Measurements from ENCODE around the gene TRERF1. TPM values are rescaled to one million over a fixed set of nuclear protein-coding genes. Genes with fewer than 3 reads are reported as not detected.

The TRERF1 gene
- total and polyA plus RNA-seq, 2 of the 4 experiments (the other 2 are of a cell fraction) = 6.3 to 9.9 TPM

GRCh38 chr6:42241915-42242314 is 209.8 kb downstream of the TRERF1 start:
- no peak for TF ChIP-seq NFE2L2 (IDR thresholded peaks at IDR 0.05; ENCODE audit: low read depth, low read length)
- TF ChIP-seq RFX5 (IDR thresholded peaks at IDR 0.05; ENCODE audit: low read depth, low read length) = no peak
- no peak for TF ChIP-seq BHLHE40 (IDR thresholded peaks at IDR 0.05; ENCODE audit: low read depth, low read length)
- TF ChIP-seq MAZ (IDR thresholded peaks at IDR 0.05; ENCODE audit: borderline replicate concordance, low read depth, low read length) = no peak
- TF ChIP-seq SMC3 (IDR thresholded peaks at IDR 0.05; ENCODE audit: low read depth, low read length) = no peak
- no peak for TF ChIP-seq USF2 (IDR thresholded peaks at IDR 0.05; ENCODE audit: low read depth, low read length)
- no peak for TF ChIP-seq CEBPB (IDR thresholded peaks at IDR 0.05; ENCODE audit: low read depth, low read length)
- TF ChIP-seq ELK1 (IDR thresholded peaks at IDR 0.05; ENCODE audit: borderline replicate concordance, low read depth, low read length) = no peak
- TF ChIP-seq MXI1 (IDR thresholded peaks at IDR 0.05; ENCODE audit: borderline replicate concordance, low read depth, low read length) = no peak
- no peak for TF ChIP-seq MAFK (IDR thresholded peaks at IDR 0.05; ENCODE audit: low read depth, low read length)
- no peak for TF ChIP-seq POLR2A (IDR thresholded peaks at IDR 0.05; ENCODE audit: low read depth, low read length)
- no peak for TF ChIP-seq RAD21 (IDR thresholded peaks at IDR 0.05; ENCODE audit: low read length)
- TF ChIP-seq FOS (IDR thresholded peaks at IDR 0.05; ENCODE audit: low read depth, low read length) = no peak
- no peak for TF ChIP-seq CHD1 (IDR thresholded peaks at IDR 0.05; ENCODE audit: low read depth, low read length)
- no peak for TF ChIP-seq RCOR1 (IDR thresholded peaks at IDR 0.05; ENCODE audit: insufficient replicate concordance, low read length)
- no peak overlapping the region for H2AFZ ChIP-seq (replicated peaks; ENCODE audit: low read length, poor library complexity)
- peaks cover 10% of the 10 kb centered on the region for H3K4me1 ChIP-seq (ENCODE audit: control insufficient read depth, insufficient read depth, low read length)
- intact Hi-C loops (cut with micrococcal nuclease) = no loop called here
- H3K56ac ChIP-seq (ENCODE audit: extremely low read depth, insufficient read depth, low read length) = no peak overlapping the region
- H3K14ac ChIP-seq (replicated peaks; ENCODE audit: low read depth, low read length) = no peak overlapping the region
- ChIA-PET POLR2A (ENCODE audit: unreplicated experiment) (no interaction called here), CTCF (interaction anchor here (0.6 kb wide), 1 partner anchor 133 kb away, joined by 8 read pairs; no protein-coding TSS in a partner anchor)
- peaks cover 9 to 12% of the 10 kb centered on the region in 2 experiments; a peak in 3 of 4 replicates for H3K79me1 ChIP-seq (ENCODE audit: low read depth in 1 of 2, low read length in 2 of 2)
- H4K5ac ChIP-seq (ENCODE audit: low read depth, low read length) = no peak overlapping the region
- H3K4me3 ChIP-seq (ENCODE audit: insufficient read depth, low read depth, low read length) = no peak overlapping the region
- no peak overlapping the region for H3K9ac ChIP-seq (ENCODE audit: low read depth, low read length)
- H2BK5ac ChIP-seq (ENCODE audit: low read depth, low read length, poor library complexity, severe bottlenecking) = no peak overlapping the region
- H3K9me3 ChIP-seq (ENCODE audit: control insufficient read depth, insufficient read depth, low read length) = no peaks in the 10 kb centered on the region
- no peak overlapping the region for H2BK15ac ChIP-seq (ENCODE audit: low read depth, low read length)
- no peak overlapping the region for H3K4me2 ChIP-seq (ENCODE audit: low read depth, low read length)
- ATAC-seq (ENCODE audit: low read depth) (no peak), DNase-seq (no peak)
- H4K91ac ChIP-seq (ENCODE audit: insufficient read depth, low read depth, low read length) = no peak overlapping the region
- no peak overlapping the region for H3K23ac ChIP-seq (ENCODE audit: low read depth, low read length)
- BruUV-seq (replicated peaks) = no TSS peak
- no peak overlapping the region for H2BK20ac ChIP-seq (ENCODE audit: low read depth, low read length)
- H3K27me3 ChIP-seq (ENCODE audit: control insufficient read depth, insufficient read depth, low read length) = no peaks in the 10 kb centered on the region
- in situ Hi-C loops (cut with MboI; ENCODE audit: low sequenced_read_pairs) = no loop called here
- no peak overlapping the region for H2BK120ac ChIP-seq (ENCODE audit: low read depth, low read length)
- no peak overlapping the region for H2AK5ac ChIP-seq (ENCODE audit: low read depth, low read length)
- no peak overlapping the region for H3K18ac ChIP-seq (ENCODE audit: low read depth, low read length)
- H3K27ac ChIP-seq (ENCODE audit: insufficient read depth, low read length) = no peak overlapping the region
- dilution Hi-C loops (cut with HindIII; ENCODE audit: low sequenced_read_pairs, unreplicated experiment) = no loop called here
- H2AK9ac ChIP-seq (replicated peaks; ENCODE audit: low read depth, low read length, poor library complexity) = no peak overlapping the region
- WGBS, 2 experiments (ENCODE audit: extremely low coverage in 2 of 2, insufficient read length in 1 of 2) = no CpG with 5 or more reads among the region's 5 CpGs
- H4K20me1 ChIP-seq (ENCODE audit: insufficient read depth, low read length) = no peaks in the 10 kb centered on the region
- no peak overlapping the region for H4K8ac ChIP-seq (ENCODE audit: low read depth in 2 of 2, low read length in 2 of 2)
- H3K4ac ChIP-seq (ENCODE audit: low read depth, low read length) = no peak overlapping the region
- peaks cover 14% of the 10 kb centered on the region for H3K9me1 ChIP-seq (ENCODE audit: insufficient read depth, low read length)
- H3K36me3 ChIP-seq (ENCODE audit: control insufficient read depth, insufficient read depth, low read length) = peaks cover 35% of the 10 kb centered on the region

All from IMR-90 (cell line).